Endothelial cell of umbilical vein (primary cell): ENCODE results near the gene HEATR1. TPM values are rescaled to one million over a fixed set of nuclear protein-coding genes. Genes with fewer than 3 reads are reported as not detected.
A peak's percentile ranks its signal among the peaks of the same experiment; 100 is the strongest.

Experiments
- BruUV-seq: library from RNA; stranded (reverse); fragments of 400-500 nt; replicated peaks from 2 replicates; lab custom pipeline; 2021; lab: Mats Ljungman, UMichigan
- CTCF ChIA-PET: fragments of 300-600, 350-600 bp; sonication (Branson Sonifier 250); formaldehyde crosslinking; loops from one replicate; lab custom pipeline; 2021; ENCODE audit warnings: antibody characterized with exemption, inconsistent platforms; lab: Charles Lee
- POLR2A ChIA-PET: fragments of 300-600, 350-600 bp; sonication (Branson Sonifier 250); formaldehyde crosslinking; loops from one replicate; lab custom pipeline; 2021; ENCODE audit warnings: antibody characterized with exemption, inconsistent platforms; lab: Charles Lee
- DNase-seq: peaks from one replicate; pipeline ENCODE4 v3.0.0-alpha.2; 2011; ENCODE audit warnings: low read depth, low spot score
- FAIRE-seq: peaks from 2 replicates; lab custom pipeline; 2011; peaks lifted over from hg19 to GRCh38; lab: Jason Lieb, UNC
- H2AFZ ChIP-seq: 2 replicates; pipeline ENCODE4 v1.6.0; 2012; ENCODE audit warnings: low read depth, low read length, control low read depth, inconsistent platforms
- H3K27ac ChIP-seq: 2 replicates; pipeline ENCODE4 v1.5.1; 2011; ENCODE audit warnings: low read depth, mild to moderate bottlenecking, control low read depth, low read length, moderate library complexity; ENCODE audit not compliant: insufficient read depth
- H3K27me3 ChIP-seq, 2 experiments: 2 replicates each; pipeline versions ENCODE4 v1.6.0 to v1.6.1; 2011; ENCODE audit warnings: low read length in 2 of 2, mixed read lengths in 1 of 2; ENCODE audit not compliant: control insufficient read depth in 2 of 2, insufficient read depth in 2 of 2
- H3K36me3 ChIP-seq, 2 experiments: 2 replicates in 1 of 2; 3 replicates in 1 of 2; pipeline ENCODE4 v1.5.1; 2011; ENCODE audit warnings: low read length in 2 of 2, mild to moderate bottlenecking in 1 of 2, moderate library complexity in 1 of 2; ENCODE audit not compliant: control insufficient read depth in 2 of 2, insufficient read depth in 2 of 2; ENCODE audit errors: extremely low read depth in 1 of 2
- H3K4me1 ChIP-seq: 3 replicates; pipeline ENCODE4 v1.5.1; 2011; ENCODE audit warnings: mild to moderate bottlenecking, low read length; ENCODE audit not compliant: control insufficient read depth, insufficient read depth; ENCODE audit errors: extremely low read depth
- H3K4me2 ChIP-seq: 2 replicates; pipeline ENCODE4 v1.6.1; 2011; ENCODE audit warnings: low read length, control low read depth, mixed read lengths; ENCODE audit not compliant: insufficient read depth
- H3K4me3 ChIP-seq, 3 experiments: fragments of 200-600 bp in 1 of 3; sonication (generic), shearing (Covaris generic) in 1 of 3; replicated peaks in 1 of 3; 2 replicates each; pipeline ENCODE4 v1.5.1; 2011 to 2016; ENCODE audit warnings: control low read depth in 3 of 3, low read length in 3 of 3, mild to moderate bottlenecking in 2 of 3, inconsistent platforms in 1 of 3, low read depth in 1 of 3, moderate library complexity in 1 of 3; ENCODE audit not compliant: insufficient read depth in 1 of 3
- H3K79me2 ChIP-seq: 2 replicates; pipeline ENCODE4 v1.6.0; 2012; ENCODE audit warnings: low read length, inconsistent platforms; ENCODE audit not compliant: control insufficient read depth, insufficient read depth
- H3K9ac ChIP-seq: replicated peaks from 2 replicates; pipeline ENCODE3; 2011; ENCODE audit warnings: low read length, control low read depth; ENCODE audit not compliant: insufficient read depth; ENCODE audit errors: extremely low read depth
- H3K9me1 ChIP-seq: replicated peaks from 3 replicates; pipeline ENCODE4 v1.6.0; 2011; ENCODE audit warnings: mild to moderate bottlenecking, low read length; ENCODE audit not compliant: control insufficient read depth, insufficient read depth; ENCODE audit errors: extremely low read depth
- H3K9me3 ChIP-seq: replicated peaks from 2 replicates; pipeline ENCODE4 v1.5.1; 2012; ENCODE audit warnings: low read length, inconsistent platforms; ENCODE audit not compliant: control insufficient read depth, insufficient read depth
- H4K20me1 ChIP-seq: replicated peaks from 2 replicates; pipeline ENCODE3; 2011; ENCODE audit warnings: mild to moderate bottlenecking, low read length; ENCODE audit not compliant: control insufficient read depth, insufficient read depth; ENCODE audit errors: extremely low read depth
- EZH2 ChIP-seq: IDR thresholded peaks from 2 replicates; pipeline ENCODE4 v1.6.1; 2012; ENCODE audit warnings: borderline replicate concordance, low read depth, mild to moderate bottlenecking, moderate library complexity, low read length, inconsistent platforms; ENCODE audit not compliant: severe bottlenecking
- GATA2 ChIP-seq: IDR thresholded peaks from 2 replicates; pipeline ENCODE4 v1.7.0; 2011; ENCODE audit warnings: low read depth, mild to moderate bottlenecking, moderate library complexity, mixed read lengths, low read length; ENCODE audit not compliant: insufficient read length, insufficient read depth
- JUN ChIP-seq: IDR thresholded peaks from 2 replicates; pipeline ENCODE4 v1.6.1; 2011; ENCODE audit warnings: borderline replicate concordance, low read depth; ENCODE audit not compliant: insufficient read length, insufficient read depth
- MYC ChIP-seq: IDR thresholded peaks from one replicate; pipeline ENCODE4 v1.6.1; 2011; ENCODE audit warnings: mild to moderate bottlenecking, low read depth, low read length
- POLR2A ChIP-seq: IDR thresholded peaks from 2 replicates; pipeline ENCODE4 v1.6.1; 2012; ENCODE audit warnings: low read depth, mild to moderate bottlenecking, control low read depth, low read length
- POLR2AphosphoS5 ChIP-seq: IDR thresholded peaks from 2 replicates; pipeline ENCODE4 v1.6.1; 2012; ENCODE audit warnings: low read depth, mild to moderate bottlenecking, control low read depth, low read length, moderate library complexity; ENCODE audit not compliant: insufficient read depth
- dilution Hi-C: fragments of 300-500 bp; cut with MboI; formaldehyde crosslinking; loops from one replicate; pipeline ENCODE4 v1.15.0; 2019; ENCODE audit warnings: low sequenced_read_pairs; ENCODE audit not compliant: extremely low pct_ligation_motif_present
- intact Hi-C: fragments of 100-400 bp; cut with micrococcal nuclease; formaldehyde crosslinking; loops from one replicate; pipeline ENCODE4 v1.10.0; 2022
- polyA plus RNA-seq, 4 experiments: library from polyadenylated mRNA; depleted of rRNA in 3 of 4; stranded (reverse) in 3 of 4; unstranded in 1 of 4; fragments of >200 nt; gene quantifications; 2 replicates each; pipeline versions ENCODE4 v1.2.1 to v1.2.3, GENCODE V29; 2011 to 2012; ENCODE audit warnings: missing spikeins in 1 of 4
- total RNA-seq: library from RNA; stranded (reverse); gene quantifications from 2 replicates; pipeline ENCODE4 v1.2.3, GENCODE V29; 2021
- TF ChIP-seq, protein P1 (sequence below), 2 donors: IDR thresholded peaks; 1 replicate in 1 of 2; 2 replicates in 1 of 2; pipeline ENCODE4 v1.5.1; 2011; ENCODE audit warnings: low read length in 2 of 2, mild to moderate bottlenecking in 2 of 2, moderate library complexity in 2 of 2, control low read depth in 1 of 2, inconsistent platforms in 1 of 2, low read depth in 1 of 2; ENCODE audit not compliant: insufficient read depth in 1 of 2; ENCODE audit errors: extremely low read depth in 1 of 2
- TF ChIP-seq, protein P2 (sequence below): IDR thresholded peaks from 2 replicates; pipeline ENCODE4 v1.6.1; 2011; ENCODE audit not compliant: insufficient read depth, insufficient read length

Gene HEATR1
- total and polyA plus RNA-seq, 2 donors (not counting 3 experiments of a cell fraction or from before 2014, with no cell fraction given) = 8.4 to 62.0 TPM

DNA sequence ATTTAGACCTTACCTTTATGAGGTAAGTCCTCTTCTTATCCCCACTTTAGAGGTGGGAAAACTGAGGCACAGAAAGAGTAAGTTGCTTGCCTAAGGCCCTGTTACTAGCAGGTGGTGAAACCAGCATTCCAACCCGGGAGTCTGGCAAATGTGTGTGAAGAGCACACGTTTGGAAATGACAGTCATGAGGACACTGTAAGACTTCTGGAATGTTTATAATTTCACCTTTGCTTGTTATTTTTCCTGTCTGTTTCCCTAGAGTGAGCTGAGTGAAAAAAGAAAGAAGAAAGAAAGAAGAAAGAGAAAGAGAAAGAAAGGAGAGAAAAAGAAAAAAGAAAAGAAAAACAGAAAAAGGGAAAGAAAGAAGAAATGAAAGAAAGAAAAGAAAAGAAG is 101.7 kb downstream of the HEATR1 start:
- ChIA-PET CTCF (interaction anchor here (1.0 kb wide), 1 partner anchor 11 kb away, joined by 9 read pairs; no protein-coding TSS in a partner anchor), POLR2A (interaction anchor here (1.4 kb wide), 1 partner anchor 22 kb away, joined by 4 read pairs; no protein-coding TSS in a partner anchor)
- DNase-seq (peak; percentile 19), FAIRE-seq (peak; percentile 8)
- Histone ChIP-seq H3K9ac (no peak overlapping the region), H3K27ac (no peak overlapping the region), H3K9me1 (no peaks in the 10 kb centered on the region), H4K20me1 (no peaks in the 10 kb centered on the region), H3K4me2 (peak overlapping the region; percentile 36), H3K4me3 (no peak overlapping the region), H3K4me1 (peaks cover 10% of the 10 kb centered on the region), H2AFZ (no peak overlapping the region), H3K27me3 (no peaks in the 10 kb centered on the region), H3K79me2 (no peaks in the 10 kb centered on the region), H3K9me3 (no peaks in the 10 kb centered on the region), H3K36me3 (no peaks in the 10 kb centered on the region)
- BruUV-seq = no TSS peak
- dilution Hi-C loops (no loop called here), intact Hi-C loops (loop anchor here (5.0 kb wide), 1 partner anchor 220 kb away; the partner anchor contains the start of gene ERO1B)
- TF ChIP-seq POLR2A (no peak), JUN (no peak), GATA2 (no peak), MYC (no peak), EZH2 (no peak), POLR2AphosphoS5 (no peak)
- TF ChIP-seq, protein P1, sequence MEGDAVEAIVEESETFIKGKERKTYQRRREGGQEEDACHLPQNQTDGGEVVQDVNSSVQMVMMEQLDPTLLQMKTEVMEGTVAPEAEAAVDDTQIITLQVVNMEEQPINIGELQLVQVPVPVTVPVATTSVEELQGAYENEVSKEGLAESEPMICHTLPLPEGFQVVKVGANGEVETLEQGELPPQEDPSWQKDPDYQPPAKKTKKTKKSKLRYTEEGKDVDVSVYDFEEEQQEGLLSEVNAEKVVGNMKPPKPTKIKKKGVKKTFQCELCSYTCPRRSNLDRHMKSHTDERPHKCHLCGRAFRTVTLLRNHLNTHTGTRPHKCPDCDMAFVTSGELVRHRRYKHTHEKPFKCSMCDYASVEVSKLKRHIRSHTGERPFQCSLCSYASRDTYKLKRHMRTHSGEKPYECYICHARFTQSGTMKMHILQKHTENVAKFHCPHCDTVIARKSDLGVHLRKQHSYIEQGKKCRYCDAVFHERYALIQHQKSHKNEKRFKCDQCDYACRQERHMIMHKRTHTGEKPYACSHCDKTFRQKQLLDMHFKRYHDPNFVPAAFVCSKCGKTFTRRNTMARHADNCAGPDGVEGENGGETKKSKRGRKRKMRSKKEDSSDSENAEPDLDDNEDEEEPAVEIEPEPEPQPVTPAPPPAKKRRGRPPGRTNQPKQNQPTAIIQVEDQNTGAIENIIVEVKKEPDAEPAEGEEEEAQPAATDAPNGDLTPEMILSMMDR (IDR thresholded peaks at IDR 0.05; ENCODE audit: extremely low read depth in 1 of 2, insufficient read depth in 1 of 2, low read depth in 1 of 2, low read length in 2 of 2) = no peak
- TF ChIP-seq, protein P2, sequence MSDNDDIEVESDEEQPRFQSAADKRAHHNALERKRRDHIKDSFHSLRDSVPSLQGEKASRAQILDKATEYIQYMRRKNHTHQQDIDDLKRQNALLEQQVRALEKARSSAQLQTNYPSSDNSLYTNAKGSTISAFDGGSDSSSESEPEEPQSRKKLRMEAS = no peak
